HEK293T (cell line): ENCODE measurements around the gene SNRNP40.

ENCODE experiments used
- CTCF ChIA-PET: fragments of 350-600 bp; formaldehyde crosslinking; extraction: SDS; loops from one replicate; lab custom pipeline; 2021; ENCODE audit warnings: antibody characterized with exemption, inconsistent platforms; lab: Yijun Ruan, JAX
- POLR2A ChIA-PET: fragments of 350-600 bp; formaldehyde crosslinking; extraction: SDS; loops from one replicate; lab custom pipeline; 2020; ENCODE audit warnings: antibody characterized with exemption, inconsistent platforms; lab: Yijun Ruan, JAX
- DNase-seq: peaks from one replicate; pipeline ENCODE4 v3.0.0; 2012; ENCODE audit warnings: mixed read lengths; ENCODE audit errors: extremely low spot score
- ARNT ChIP-seq: fragments of 450-650 bp; IDR thresholded peaks from 2 replicates; pipeline ENCODE4 v1.6.1; 2017; ENCODE audit warnings: mild to moderate bottlenecking
- BHLHE40 ChIP-seq: fragments of 450-650 bp; IDR thresholded peaks from 2 replicates; pipeline ENCODE4 v1.6.1; 2016; ENCODE audit warnings: mild to moderate bottlenecking, moderate library complexity, borderline replicate concordance
- CTBP1 ChIP-seq: fragments of 450-650 bp; IDR thresholded peaks from 2 replicates; pipeline ENCODE4 v1.6.1; 2016; ENCODE audit warnings: borderline replicate concordance
- ELF4 ChIP-seq: fragments of 450-650 bp; IDR thresholded peaks from 2 replicates; pipeline ENCODE4 v1.6.1; 2017; ENCODE audit warnings: antibody characterized with exemption
- FOXA1 ChIP-seq: fragments of 450-650 bp; IDR thresholded peaks from 2 replicates; pipeline ENCODE4 v1.6.1; 2016; ENCODE audit warnings: mild to moderate bottlenecking
- FOXK2 ChIP-seq: fragments of 450-650 bp; IDR thresholded peaks from 2 replicates; pipeline ENCODE4 v1.6.1; 2016; ENCODE audit warnings: mild to moderate bottlenecking
- FOXM1 ChIP-seq: fragments of 450-650 bp; IDR thresholded peaks from 2 replicates; pipeline ENCODE4 v1.6.1; 2017; ENCODE audit warnings: mild to moderate bottlenecking, borderline replicate concordance
- HDGF ChIP-seq: fragments of 450-650 bp; IDR thresholded peaks from 2 replicates; pipeline ENCODE4 v1.6.1; 2017; ENCODE audit warnings: antibody characterized with exemption, borderline replicate concordance
- L3MBTL2 ChIP-seq: fragments of 450-650 bp; conservative IDR thresholded peaks from 2 replicates; pipeline ENCODE4 v1.6.1; 2016; ENCODE audit warnings: mild to moderate bottlenecking
- LEF1 ChIP-seq: fragments of 450-650 bp; IDR thresholded peaks from 2 replicates; pipeline ENCODE4 v1.6.1; 2017; ENCODE audit warnings: mild to moderate bottlenecking, borderline replicate concordance
- NFRKB ChIP-seq: fragments of 450-650 bp; IDR thresholded peaks from 2 replicates; pipeline ENCODE4 v1.6.1; 2016; ENCODE audit warnings: mild to moderate bottlenecking, moderate library complexity
- SP1 ChIP-seq: fragments of 450-650 bp; IDR thresholded peaks from 2 replicates; pipeline ENCODE4 v1.6.1; 2017
- SUZ12 ChIP-seq: fragments of 450-650 bp; IDR thresholded peaks from 2 replicates; pipeline ENCODE4 v1.6.1; 2016; ENCODE audit warnings: mild to moderate bottlenecking
- TARDBP ChIP-seq: fragments of 450-650 bp; IDR thresholded peaks from 2 replicates; pipeline ENCODE4 v1.6.1; 2016
- ZNF384 ChIP-seq: fragments of 450-650 bp; IDR thresholded peaks from 2 replicates; pipeline ENCODE4 v1.6.1; 2016
- TF ChIP-seq, protein P1 (sequence below): fragments of 450-650 bp; IDR thresholded peaks from 2 replicates; pipeline ENCODE4 v1.6.1; 2016

The SNRNP40 gene

DNA sequence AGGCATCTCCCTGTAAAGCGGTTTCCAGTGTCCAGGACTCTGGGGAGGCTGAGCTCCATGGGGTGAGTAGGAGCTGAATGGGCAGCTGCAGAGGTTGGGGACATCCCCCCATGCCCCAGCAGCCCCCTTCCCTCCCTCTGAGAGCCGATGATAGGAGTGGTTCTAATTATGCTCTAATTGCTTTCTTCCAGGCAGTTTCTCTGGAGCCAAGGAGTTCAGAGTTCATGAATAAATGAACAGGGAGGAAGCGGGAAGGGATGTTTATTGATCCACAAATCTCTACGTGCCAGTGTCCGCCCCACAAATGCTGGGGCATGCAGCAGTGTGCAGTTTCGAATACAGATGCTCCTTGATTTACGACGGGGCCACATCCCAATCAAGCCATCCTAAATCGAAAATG lies 72.5 kb downstream of the SNRNP40 start:
- CTCF ChIA-PET: no interaction called here
- no peak for DNase-seq
- TF ChIP-seq ELF4: no peak
- TF ChIP-seq L3MBTL2: no peak
- TF ChIP-seq NFRKB: no peak
- TF ChIP-seq LEF1: no peak
- TF ChIP-seq SUZ12: no peak
- TF ChIP-seq SP1: no peak
- POLR2A ChIA-PET: no interaction called here

DNA sequence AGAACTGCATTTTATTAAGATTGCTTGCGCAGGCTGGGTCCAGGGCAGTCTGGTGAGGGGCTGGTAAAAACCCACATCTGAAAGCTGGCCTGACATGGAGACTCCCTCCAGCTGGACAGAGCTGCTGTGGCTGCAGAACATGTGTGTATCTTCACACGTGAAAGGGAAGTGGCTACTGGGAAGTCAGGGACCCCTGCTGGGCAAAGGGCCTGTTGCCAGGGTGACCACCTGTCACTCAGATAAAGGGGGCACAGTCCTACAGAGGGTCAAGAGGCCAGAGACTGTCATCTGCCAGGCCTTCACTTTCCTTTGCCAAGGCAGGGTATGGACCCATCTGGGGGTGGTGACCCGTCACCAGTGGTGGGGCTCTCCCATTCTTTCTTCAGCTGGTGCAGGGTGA lies 74.4 kb downstream of the SNRNP40 start:
- ChIA-PET POLR2A (no interaction called here), CTCF (interaction anchor here (0.6 kb wide), 1 partner anchor 8 kb away, joined by 3 read pairs; no protein-coding TSS in a partner anchor)
- TF ChIP-seq FOXA1 (no peak), FOXM1 (no peak), HDGF (no peak), TARDBP (no peak)
- TF ChIP-seq, protein P1, sequence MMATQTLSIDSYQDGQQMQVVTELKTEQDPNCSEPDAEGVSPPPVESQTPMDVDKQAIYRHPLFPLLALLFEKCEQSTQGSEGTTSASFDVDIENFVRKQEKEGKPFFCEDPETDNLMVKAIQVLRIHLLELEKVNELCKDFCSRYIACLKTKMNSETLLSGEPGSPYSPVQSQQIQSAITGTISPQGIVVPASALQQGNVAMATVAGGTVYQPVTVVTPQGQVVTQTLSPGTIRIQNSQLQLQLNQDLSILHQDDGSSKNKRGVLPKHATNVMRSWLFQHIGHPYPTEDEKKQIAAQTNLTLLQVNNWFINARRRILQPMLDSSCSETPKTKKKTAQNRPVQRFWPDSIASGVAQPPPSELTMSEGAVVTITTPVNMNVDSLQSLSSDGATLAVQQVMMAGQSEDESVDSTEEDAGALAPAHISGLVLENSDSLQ: peak; percentile 85
- no peak for DNase-seq

DNA sequence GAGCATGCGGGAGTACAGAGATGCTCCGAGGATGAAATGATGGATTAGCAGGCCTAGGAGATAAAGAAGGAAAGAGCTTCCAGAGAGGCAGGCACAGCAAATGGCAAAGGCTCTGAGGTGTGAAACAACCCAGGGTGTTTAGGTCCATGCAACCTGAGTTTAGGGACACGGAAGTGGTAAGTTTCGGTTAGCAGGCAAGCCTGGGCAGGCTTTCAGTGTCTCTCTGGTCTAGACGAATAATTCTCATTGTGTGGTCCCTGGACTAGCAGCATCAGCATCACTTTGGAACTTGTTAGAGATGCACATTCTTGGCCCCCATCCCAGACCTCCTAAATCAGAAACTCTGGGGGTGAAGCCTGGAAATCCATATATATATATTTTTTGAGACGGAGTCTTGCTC lies 75.5 kb downstream of the SNRNP40 start:
- ChIA-PET CTCF (no interaction called here), POLR2A (interaction anchor here (1.0 kb wide), 1 partner anchor 15 kb away, joined by 3 read pairs; no protein-coding TSS in a partner anchor)
- DNase-seq: no peak
- TF ChIP-seq, protein P1: no peak
- TF ChIP-seq SUZ12 (no peak), ZNF384 (no peak), NFRKB (no peak), HDGF (no peak), FOXM1 (no peak), CTBP1 (no peak), FOXA1 (no peak), SP1 (no peak), LEF1 (no peak), L3MBTL2 (no peak), FOXK2 (no peak), ARNT (no peak), TARDBP (no peak)

DNA sequence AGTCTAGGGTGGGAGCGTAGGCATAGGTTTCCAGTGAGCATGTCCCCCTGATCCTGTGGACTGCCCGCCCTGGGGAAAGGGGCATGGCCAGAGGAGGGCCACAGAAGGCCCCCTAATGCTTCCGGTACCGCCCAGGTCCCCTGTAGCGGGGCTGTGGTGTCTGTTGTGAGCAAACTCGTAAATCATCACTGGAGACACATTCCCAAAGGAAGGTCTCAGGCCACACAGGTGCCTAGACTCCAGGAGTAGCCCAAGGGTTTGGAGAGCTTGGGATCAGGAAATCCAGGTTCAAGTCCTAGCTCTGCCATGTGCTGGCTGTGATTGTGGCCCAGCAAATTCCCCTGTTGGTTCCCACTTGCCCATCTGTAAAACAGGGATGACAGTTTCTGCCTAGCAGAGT lies 77.1 kb downstream of the SNRNP40 start:
- no peak for TF ChIP-seq NFRKB
- TF ChIP-seq, protein P1: peak; percentile 61
- CTCF ChIA-PET: interaction anchor here (0.7 kb wide), 1 partner anchor 96 kb away, joined by 3 read pairs; no protein-coding TSS in a partner anchor
- no peak for DNase-seq
- POLR2A ChIA-PET: no interaction called here

DNA sequence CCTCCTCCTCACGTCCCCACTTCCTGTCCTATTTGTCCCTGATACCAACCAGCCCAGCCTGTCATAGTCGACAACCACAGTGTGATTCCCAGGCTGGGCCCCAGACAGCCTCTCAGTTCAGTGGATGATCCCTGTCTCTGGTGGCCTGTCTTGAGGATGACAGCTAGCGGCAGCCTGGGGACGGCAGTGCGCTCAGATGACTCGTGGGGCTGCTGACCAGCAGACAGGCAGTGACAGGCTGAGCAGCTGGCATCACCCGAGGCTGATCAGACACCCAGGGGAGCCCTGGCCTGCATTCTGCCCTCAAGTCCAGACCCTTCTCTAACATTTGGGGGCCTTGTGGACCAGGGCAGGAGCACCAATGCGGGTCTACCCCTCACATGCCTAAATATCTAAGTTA lies 77.9 kb downstream of the SNRNP40 start:
- CTCF ChIA-PET: no interaction called here
- no peak for TF ChIP-seq SP1
- TF ChIP-seq ELF4: no peak
- no peak for TF ChIP-seq HDGF
- TF ChIP-seq BHLHE40: no peak
- no peak for TF ChIP-seq FOXA1
- no peak for TF ChIP-seq NFRKB
- no peak for TF ChIP-seq CTBP1
- TF ChIP-seq, protein P1: no peak
- no peak for TF ChIP-seq FOXK2
- no peak for TF ChIP-seq FOXM1
- no peak for TF ChIP-seq LEF1
- no peak for TF ChIP-seq L3MBTL2
- no peak for TF ChIP-seq SUZ12
- POLR2A ChIA-PET: no interaction called here
- DNase-seq: no peak

DNA sequence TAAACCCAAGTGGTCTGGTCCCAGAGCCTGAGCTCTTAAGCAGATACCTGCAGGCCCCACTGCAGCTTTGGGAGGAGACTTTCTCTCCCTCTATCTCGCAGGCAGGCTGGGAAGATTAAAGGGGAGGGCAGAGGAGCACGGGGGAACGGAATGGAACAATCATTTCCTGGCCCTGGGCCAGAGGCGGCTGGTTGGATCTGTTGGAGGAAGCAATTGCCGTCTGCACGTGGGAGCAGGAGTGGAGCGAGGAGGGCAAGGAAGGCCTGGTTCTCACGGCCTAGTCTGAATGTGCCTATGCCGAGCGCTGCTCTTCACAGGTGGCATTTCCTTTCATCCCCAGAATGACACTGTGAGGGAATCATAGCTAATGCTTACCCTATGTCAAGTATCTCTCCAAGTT lies 80.6 kb downstream of the SNRNP40 start:
- ChIA-PET CTCF (interaction anchor here (1.4 kb wide), 1 partner anchor 35 kb away, joined by 4 read pairs; no protein-coding TSS in a partner anchor), POLR2A (interaction anchor here (1.0 kb wide), 1 partner anchor 9 kb away, joined by 3 read pairs; no protein-coding TSS in a partner anchor)
- no peak for DNase-seq
- TF ChIP-seq HDGF: no peak
- no peak for TF ChIP-seq FOXM1
- no peak for TF ChIP-seq SP1
- TF ChIP-seq TARDBP: no peak
- TF ChIP-seq SUZ12: no peak
- TF ChIP-seq ZNF384: no peak
- TF ChIP-seq NFRKB: no peak
- TF ChIP-seq L3MBTL2: no peak
- no peak for TF ChIP-seq BHLHE40
- TF ChIP-seq LEF1: no peak
- TF ChIP-seq FOXA1: no peak
- TF ChIP-seq CTBP1: no peak
- TF ChIP-seq ARNT: no peak
- TF ChIP-seq, protein P1: no peak
- TF ChIP-seq FOXK2: no peak
- no peak for TF ChIP-seq ELF4
